ENCODE data around the gene WAPL.

WAPL gene

DNA sequence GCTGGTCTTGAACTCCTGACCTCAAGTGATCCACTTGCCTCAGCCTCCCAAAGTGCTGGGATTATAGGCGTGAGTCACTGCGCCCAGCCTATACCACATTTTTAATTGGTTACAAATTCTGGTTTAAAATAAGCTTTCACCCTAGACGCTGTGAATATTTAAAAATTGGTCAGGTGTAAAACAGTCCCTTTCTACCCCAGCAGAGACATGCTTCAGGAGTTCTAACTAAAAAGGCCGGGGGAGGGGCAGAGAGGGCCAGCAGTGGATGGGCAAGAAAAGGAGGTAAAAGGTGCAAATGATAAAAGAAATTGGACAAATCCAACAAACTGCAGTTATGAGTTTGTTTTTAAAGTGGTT lies 70.0 kb downstream of the WAPL start:
- H3K9ac ChIP-seq: no peak overlapping the region
- H3K4me2 ChIP-seq (ENCODE audit: low read length): no peak overlapping the region
- no peaks in the 10 kb centered on the region for H3K4me1 ChIP-seq
- H3K27me3 ChIP-seq (ENCODE audit: control insufficient read depth, insufficient read depth, low read length): no peaks in the 10 kb centered on the region
- H3K4me3 ChIP-seq (ENCODE audit: low read depth, low read length): no peak overlapping the region
- H3K9me3 ChIP-seq (ENCODE audit: control insufficient read depth, low read length): no peaks in the 10 kb centered on the region
- H3K79me2 ChIP-seq: no peaks in the 10 kb centered on the region
- TF ChIP-seq, protein P1, sequence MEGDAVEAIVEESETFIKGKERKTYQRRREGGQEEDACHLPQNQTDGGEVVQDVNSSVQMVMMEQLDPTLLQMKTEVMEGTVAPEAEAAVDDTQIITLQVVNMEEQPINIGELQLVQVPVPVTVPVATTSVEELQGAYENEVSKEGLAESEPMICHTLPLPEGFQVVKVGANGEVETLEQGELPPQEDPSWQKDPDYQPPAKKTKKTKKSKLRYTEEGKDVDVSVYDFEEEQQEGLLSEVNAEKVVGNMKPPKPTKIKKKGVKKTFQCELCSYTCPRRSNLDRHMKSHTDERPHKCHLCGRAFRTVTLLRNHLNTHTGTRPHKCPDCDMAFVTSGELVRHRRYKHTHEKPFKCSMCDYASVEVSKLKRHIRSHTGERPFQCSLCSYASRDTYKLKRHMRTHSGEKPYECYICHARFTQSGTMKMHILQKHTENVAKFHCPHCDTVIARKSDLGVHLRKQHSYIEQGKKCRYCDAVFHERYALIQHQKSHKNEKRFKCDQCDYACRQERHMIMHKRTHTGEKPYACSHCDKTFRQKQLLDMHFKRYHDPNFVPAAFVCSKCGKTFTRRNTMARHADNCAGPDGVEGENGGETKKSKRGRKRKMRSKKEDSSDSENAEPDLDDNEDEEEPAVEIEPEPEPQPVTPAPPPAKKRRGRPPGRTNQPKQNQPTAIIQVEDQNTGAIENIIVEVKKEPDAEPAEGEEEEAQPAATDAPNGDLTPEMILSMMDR (IDR thresholded peaks at IDR 0.05): no peak
- H3K36me3 ChIP-seq (ENCODE audit: control insufficient read depth, insufficient read depth, low read length): no peaks in the 10 kb centered on the region
- no peak overlapping the region for H3K27ac ChIP-seq
- H2AFZ ChIP-seq: no peak overlapping the region

DNA sequence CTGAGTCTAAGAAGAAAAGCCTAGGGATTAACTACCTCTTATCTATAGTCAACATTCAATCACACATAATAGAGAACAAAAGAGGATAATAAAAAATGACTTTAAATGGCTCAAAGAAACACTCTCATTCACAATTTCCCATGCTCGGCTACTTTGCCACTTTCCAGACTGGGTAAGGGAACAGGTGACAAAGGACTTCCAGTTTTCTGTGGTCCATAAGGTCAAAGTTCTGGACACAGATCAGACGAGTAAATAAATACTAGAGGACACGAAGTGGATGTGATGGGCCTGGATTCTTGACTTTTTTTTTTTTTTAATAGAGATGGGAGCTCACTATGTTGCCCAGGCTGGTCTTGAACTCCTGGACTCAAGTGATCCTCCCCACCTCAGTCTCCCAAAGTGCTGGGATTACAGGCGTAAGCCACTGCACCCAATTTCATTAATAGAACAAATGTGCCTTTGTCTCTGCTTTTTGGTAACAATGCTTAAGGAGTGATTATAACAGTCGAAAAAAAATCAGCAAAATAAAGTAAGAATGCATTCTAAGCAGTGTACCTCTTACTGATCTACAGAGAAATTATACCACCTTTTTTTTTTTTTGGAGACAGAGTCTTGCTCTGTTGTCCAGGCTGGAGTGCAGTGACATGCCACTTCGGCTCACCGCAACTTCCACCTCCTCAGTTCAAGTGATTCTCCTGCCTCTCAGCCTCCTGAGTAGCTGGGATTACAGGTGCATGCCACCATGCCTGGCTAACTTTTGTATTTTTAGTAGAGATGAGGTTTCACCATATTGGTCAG lies 70.6 kb downstream of the WAPL start:
- no peak overlapping the region for H3K4me3 ChIP-seq (ENCODE audit: low read depth, low read length)
- no peak overlapping the region for H3K27ac ChIP-seq
- H3K4me2 ChIP-seq (ENCODE audit: low read length): no peak overlapping the region
- TF ChIP-seq, protein P1 (IDR thresholded peaks at IDR 0.05): no peak
- H2AFZ ChIP-seq: no peak overlapping the region
- H3K36me3 ChIP-seq (ENCODE audit: control insufficient read depth, insufficient read depth, low read length): no peaks in the 10 kb centered on the region
- no peaks in the 10 kb centered on the region for H3K27me3 ChIP-seq (ENCODE audit: control insufficient read depth, insufficient read depth, low read length)
- H3K9ac ChIP-seq: no peak overlapping the region
- H3K79me2 ChIP-seq: no peaks in the 10 kb centered on the region
- H3K4me1 ChIP-seq: no peaks in the 10 kb centered on the region
- H3K9me3 ChIP-seq (ENCODE audit: control insufficient read depth, low read length): no peaks in the 10 kb centered on the region

DNA sequence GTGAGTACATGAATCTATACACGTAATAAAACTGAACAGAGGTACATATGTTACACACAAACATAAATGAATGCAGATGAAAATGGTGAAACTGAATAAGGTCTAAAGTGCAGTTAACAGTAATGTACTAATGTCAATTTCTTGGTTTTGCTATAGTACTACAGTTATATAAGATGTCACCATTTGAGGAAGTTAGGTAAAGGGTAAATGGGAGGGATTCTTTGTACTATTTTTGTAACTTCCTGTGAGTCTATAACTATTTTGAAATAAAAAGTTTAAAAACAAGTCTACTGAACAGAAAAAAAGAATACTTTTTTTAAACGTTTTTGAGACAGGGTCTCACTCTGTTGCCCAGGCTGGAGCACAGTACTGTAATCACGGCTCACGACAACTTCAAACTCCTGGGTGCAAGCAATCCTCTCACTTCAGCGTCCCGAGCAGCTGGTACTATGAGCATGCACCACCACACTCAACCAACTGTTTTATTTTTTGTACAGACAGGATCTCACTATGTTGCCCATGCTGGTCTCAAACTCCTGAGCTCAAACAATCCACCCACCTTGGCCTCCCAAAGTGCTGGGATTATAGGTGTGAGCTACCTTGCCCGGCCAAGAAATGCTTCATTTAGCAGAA lies 71.5 kb downstream of the WAPL start:
- Histone ChIP-seq H3K27me3 (ENCODE audit: control insufficient read depth, insufficient read depth, low read length) (no peaks in the 10 kb centered on the region), H3K4me1 (no peaks in the 10 kb centered on the region), H3K4me3 (ENCODE audit: low read depth, low read length) (no peak overlapping the region), H3K36me3 (ENCODE audit: control insufficient read depth, insufficient read depth, low read length) (no peaks in the 10 kb centered on the region), H3K9ac (no peak overlapping the region), H3K27ac (no peak overlapping the region), H2AFZ (no peak overlapping the region), H3K9me3 (ENCODE audit: control insufficient read depth, low read length) (no peaks in the 10 kb centered on the region), H3K79me2 (no peaks in the 10 kb centered on the region), H3K4me2 (ENCODE audit: low read length) (no peak overlapping the region)
- TF ChIP-seq, protein P1 (IDR thresholded peaks at IDR 0.05): no peak

DNA sequence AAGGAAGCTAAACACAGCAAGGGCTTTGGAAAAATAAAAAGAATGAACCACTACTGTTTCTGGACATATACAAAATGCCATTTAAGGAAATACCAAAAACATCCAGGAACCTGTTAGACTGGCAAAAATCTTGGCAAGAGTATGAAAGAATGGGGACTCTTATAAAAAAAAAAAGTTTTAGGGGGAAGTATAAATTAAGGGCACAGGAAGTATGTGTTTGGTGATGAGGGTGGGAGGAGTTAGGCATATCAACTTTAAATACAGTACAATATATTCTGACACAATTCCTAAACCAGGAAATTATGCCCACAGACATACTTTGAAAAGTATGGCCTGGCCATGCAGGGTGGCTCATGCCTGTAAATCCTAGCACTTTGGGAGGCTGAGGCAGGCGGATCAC lies 74.2 kb downstream of the WAPL start:
- no peak overlapping the region for H3K4me3 ChIP-seq (ENCODE audit: low read depth, low read length)
- H3K36me3 ChIP-seq (ENCODE audit: control insufficient read depth, insufficient read depth, low read length): no peaks in the 10 kb centered on the region
- TF ChIP-seq, protein P1 (IDR thresholded peaks at IDR 0.05): no peak
- H3K27ac ChIP-seq: no peak overlapping the region
- H3K4me1 ChIP-seq: no peaks in the 10 kb centered on the region
- H3K79me2 ChIP-seq: no peaks in the 10 kb centered on the region
- no peak overlapping the region for H3K9ac ChIP-seq
- H3K4me2 ChIP-seq (ENCODE audit: low read length): no peak overlapping the region
- no peaks in the 10 kb centered on the region for H3K27me3 ChIP-seq (ENCODE audit: control insufficient read depth, insufficient read depth, low read length)
- H3K9me3 ChIP-seq (ENCODE audit: control insufficient read depth, low read length): no peaks in the 10 kb centered on the region
- H2AFZ ChIP-seq: no peak overlapping the region

All from parathyroid adenoma (tissue), 2 donors.